Head of caudate nucleus (tissue), 42 donors: Measurements from ENCODE around the gene DNAAF1.

Experiments used
- DNase-seq, 42 donors: peaks; one replicate each; pipeline versions ENCODE4 v3.0.0 to v3.0.0-alpha.2; 2020 to 2021; ENCODE audit warnings: mixed read lengths in 7 of 42
- intact Hi-C: fragments of 100-400 bp; cut with DNase I; formaldehyde crosslinking; loops from one replicate; pipeline ENCODE4 v1.15.0; 2022

DNAAF1 gene

DNA sequence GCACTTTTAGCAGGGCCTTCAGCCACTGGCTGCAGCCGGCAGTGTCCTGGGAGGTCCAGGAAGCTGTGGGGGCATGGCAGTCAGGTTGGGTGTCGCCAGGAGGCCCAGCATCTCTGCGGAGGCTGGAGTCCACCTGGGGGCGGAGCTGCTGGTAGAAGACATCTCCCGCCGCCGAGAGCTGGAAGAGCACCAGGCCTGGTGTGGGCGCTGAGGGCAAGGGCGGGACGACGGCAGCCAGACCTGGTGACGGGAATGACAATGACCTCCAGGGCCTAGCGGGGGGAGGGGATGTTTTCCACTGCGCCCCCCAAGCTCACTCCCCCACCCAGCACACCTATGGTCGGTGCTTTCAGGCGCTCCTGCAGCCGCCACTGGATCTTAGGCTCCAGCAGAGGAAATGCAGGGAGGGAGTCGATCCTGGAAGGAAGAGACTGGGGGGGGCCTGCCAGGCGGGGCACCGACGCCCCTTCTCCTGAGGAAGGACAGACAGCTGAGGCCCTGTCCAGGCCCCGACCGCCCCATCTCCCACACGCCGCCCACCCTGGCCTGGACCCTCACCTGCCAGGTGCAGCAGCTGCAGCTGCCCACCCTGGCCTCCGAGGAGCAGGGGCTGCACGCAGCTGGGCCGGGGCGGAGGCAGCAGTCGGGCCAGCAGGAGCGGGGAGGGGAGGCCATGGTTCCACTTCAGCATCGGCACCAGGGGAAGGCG, 34.7 kb downstream of the DNAAF1 start:
- no peak for DNase-seq
- intact Hi-C loops: loop anchor here (5.0 kb wide), 1 partner anchor 303 kb away; no protein-coding TSS in a partner anchor

- peak in 38 of 42 donors; percentile 25 to 94 (median 68) for DNase-seq
- intact Hi-C loops: loop anchor here (5.0 kb wide), 1 partner anchor 302 kb away; no protein-coding TSS in a partner anchor
Measured at GRCh38 chr16:84180519-84181140, 35.5 kb downstream of the DNAAF1 start.

DNA sequence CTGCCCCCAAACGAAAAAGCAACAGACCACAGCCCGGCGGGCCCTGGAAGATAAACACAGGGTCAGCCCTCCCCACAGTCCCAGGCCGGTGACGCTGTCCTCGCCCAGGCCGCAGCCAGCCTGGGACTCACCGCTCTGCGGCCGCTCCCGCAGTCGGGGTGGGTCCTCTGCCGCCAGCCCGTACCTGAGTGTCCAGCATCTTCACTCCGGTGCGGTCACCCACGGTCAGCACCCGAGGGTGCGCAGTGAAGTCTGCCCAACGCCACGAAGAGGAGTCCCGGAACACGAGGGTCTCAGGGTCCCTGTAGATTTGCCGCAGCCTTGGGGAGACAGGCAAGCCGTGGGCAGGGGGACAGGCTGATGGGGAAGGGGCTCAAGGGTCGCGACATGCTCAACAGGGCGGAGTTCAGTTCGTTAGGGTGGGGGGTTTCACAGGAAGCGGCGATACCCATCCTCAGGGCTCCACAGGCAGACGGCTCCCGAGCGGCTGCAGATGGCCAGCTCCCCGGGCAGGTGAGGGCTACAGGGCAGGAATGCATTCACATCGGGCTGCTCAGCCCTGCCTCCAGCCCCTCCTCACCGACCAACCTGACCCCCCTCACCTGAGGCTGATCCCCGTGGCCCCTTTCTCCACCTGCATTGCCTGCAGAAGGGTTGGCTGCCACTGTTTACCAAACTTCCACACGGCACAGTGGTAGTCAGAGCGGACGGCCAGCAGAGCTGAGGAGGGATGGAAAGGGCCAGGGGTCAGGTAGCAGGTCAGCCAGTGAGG, 36.2 kb downstream of the DNAAF1 start:
- DNase-seq: no peak
- intact Hi-C loops: loop anchor here (5.0 kb wide), 1 partner anchor 301 kb away; no protein-coding TSS in a partner anchor

- DNase-seq: no peak
- intact Hi-C loops: loop anchor here (5.0 kb wide), 1 partner anchor 300 kb away; no protein-coding TSS in a partner anchor
Measured at GRCh38 chr16:84182104-84182503, 37.0 kb downstream of the DNAAF1 start.

GRCh38 chr16:84182680-84183571, 37.8 kb downstream of the DNAAF1 start:
- intact Hi-C loops: loop anchor here (5.0 kb wide), 1 partner anchor 299 kb away; no protein-coding TSS in a partner anchor
- DNase-seq: no peak

- intact Hi-C loops: loop anchor here (5.0 kb wide), 1 partner anchor 299 kb away; no protein-coding TSS in a partner anchor
- no peak for DNase-seq
Measured at GRCh38 chr16:84183572-84183875, 38.4 kb downstream of the DNAAF1 start.

- peak in 1 of 42 donors; percentile 39 for DNase-seq
- intact Hi-C loops: loop anchor here (5.0 kb wide), 1 partner anchor 298 kb away; no protein-coding TSS in a partner anchor
Measured at GRCh38 chr16:84183911-84184591, 38.9 kb downstream of the DNAAF1 start.

DNA sequence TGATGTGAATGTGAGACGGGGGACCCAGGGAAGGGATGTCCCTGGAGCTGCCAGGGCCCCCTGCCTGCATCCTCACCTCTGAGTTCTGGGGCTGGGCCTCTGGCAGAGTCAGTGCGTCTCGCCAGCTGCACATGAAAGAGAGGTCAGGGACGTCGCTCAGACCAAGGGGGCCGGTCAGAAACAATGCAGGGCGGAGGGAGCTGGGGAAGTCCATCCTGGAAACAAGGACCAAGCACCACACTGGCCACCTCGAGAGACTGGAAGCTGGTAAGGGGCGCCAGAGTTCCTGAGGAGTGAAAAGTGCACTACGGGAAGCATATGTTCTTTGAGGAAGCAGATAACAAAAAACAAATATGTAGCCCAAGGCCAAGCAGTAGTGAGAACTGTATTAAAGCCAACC, 39.7 kb downstream of the DNAAF1 start:
- DNase-seq: no peak
- intact Hi-C loops: loop anchor here (5.0 kb wide), 1 partner anchor 298 kb away; no protein-coding TSS in a partner anchor

DNA sequence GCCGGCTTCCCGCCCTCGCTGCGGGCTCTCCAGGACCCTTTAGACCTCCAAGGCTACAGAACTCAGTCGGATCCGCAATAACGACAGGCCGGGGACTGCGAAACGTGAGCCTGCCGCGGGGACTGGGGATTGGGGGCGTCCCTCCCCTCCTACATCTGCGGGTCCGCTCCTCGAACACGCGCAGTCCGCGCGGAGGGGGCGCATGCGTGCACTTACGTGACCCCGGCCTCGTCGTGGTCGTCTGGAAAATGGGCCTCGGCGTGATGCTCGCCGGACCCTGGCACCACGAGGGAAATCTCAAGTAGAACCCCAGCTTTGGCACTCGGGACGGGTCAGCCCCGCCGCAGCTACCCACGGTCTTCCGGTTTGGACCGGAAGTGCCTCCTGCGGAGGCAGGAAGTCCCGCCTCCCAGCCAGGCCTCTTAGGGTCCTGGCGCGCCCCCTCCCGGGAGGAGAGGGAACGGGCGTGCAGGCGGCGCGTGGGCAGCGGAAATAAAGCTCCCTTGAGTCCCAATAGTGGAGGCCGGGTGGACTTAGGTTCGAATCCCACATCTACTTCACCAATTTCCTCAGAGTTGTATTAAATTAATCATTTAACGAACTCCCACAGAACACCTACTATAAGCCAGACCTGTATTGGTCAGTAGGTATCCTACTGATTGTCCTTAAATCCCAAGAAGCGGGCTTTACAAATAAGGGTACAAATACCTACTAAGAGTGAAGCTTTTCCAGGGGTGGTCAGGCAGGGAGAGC, 41.8 kb downstream of the DNAAF1 start, which contains the start of gene TAF1C:
TSS of gene TAF1C (minus strand) at position 373 of the 753 bp plus-strand sequence. CDS start 2,069 bp downstream, outside the sequence.
- DNase-seq: peak; percentile 80 to 96 (median 90)
- intact Hi-C loops: no loop called here

- no peak for DNase-seq
- intact Hi-C loops: no loop called here
Measured at GRCh38 chr16:84190731-84191388, 45.8 kb downstream of the DNAAF1 start, which contains the start of gene ADAD2. Gene ADAD2 (plus strand): TSS chr16:84191157. CDS start chr16:84191231, 74 bp downstream.

DNA sequence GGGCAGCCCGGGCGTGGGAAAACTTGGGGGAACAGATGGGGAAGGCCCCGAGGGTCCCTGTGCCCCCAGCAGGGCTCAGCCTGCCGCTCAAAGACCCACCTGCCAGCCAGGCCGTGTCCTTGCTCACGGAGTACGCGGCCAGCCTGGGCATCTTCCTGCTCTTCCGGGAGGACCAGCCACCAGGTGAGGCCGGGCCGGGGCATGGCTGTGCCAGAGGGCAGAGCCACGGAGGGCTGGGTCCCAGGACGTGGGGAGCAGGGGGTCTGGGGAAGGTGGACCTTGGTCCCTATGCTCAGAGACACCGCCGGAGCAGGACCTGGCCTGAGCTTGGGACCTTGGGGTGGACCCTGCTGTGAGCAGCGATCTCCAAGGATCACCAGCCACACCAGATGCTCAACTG, 46.4 kb downstream of the DNAAF1 start:
- DNase-seq: no peak
- intact Hi-C loops: no loop called here

DNA sequence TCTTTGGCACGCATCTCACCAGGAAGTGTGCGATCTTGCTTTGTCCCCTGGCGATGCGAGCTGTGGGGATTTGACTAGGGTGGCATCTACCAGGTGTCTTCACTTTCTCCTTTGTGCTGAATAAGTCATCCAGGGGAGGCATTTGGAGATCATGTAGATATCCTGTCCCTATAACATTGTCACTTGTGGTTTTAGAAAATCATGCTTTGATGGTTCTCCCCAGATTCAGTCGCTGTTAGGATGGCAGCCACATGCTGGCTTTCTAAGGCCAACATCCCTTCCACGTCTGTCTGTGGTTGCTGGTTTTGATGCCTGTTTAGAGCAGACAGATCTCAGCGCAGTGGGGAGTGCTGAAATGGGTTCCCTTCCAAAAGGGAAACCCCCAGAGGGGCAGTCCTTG, 48.4 kb downstream of the DNAAF1 start:
- intact Hi-C loops: no loop called here
- DNase-seq: no peak

DNA sequence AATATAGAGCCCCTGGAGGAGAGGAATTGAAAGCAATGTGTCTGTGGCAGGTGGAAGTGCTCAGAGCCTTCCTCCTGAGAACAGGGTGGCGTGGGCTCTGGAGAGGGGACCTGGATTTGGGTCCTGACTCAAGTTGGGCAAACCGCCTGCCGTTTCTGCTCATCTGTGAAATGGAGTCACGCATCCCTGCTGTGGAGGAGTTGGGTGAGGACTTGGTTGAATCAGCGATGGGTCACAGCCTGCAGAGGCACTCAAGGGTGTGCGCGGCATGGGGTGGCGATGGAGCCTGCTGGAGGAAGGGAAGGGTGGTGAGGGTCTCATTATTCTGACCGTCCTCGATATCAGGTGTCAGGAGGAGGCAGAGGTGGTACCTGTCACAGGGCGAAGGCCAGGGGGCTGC, 48.9 kb downstream of the DNAAF1 start:
- DNase-seq: peak in 1 of 42 donors; percentile 43
- intact Hi-C loops: no loop called here

GRCh38 chr16:84194470-84195200, 49.5 kb downstream of the DNAAF1 start:
- intact Hi-C loops: no loop called here
- DNase-seq: peak in 2 of 42 donors; percentile 41 to 47

DNA sequence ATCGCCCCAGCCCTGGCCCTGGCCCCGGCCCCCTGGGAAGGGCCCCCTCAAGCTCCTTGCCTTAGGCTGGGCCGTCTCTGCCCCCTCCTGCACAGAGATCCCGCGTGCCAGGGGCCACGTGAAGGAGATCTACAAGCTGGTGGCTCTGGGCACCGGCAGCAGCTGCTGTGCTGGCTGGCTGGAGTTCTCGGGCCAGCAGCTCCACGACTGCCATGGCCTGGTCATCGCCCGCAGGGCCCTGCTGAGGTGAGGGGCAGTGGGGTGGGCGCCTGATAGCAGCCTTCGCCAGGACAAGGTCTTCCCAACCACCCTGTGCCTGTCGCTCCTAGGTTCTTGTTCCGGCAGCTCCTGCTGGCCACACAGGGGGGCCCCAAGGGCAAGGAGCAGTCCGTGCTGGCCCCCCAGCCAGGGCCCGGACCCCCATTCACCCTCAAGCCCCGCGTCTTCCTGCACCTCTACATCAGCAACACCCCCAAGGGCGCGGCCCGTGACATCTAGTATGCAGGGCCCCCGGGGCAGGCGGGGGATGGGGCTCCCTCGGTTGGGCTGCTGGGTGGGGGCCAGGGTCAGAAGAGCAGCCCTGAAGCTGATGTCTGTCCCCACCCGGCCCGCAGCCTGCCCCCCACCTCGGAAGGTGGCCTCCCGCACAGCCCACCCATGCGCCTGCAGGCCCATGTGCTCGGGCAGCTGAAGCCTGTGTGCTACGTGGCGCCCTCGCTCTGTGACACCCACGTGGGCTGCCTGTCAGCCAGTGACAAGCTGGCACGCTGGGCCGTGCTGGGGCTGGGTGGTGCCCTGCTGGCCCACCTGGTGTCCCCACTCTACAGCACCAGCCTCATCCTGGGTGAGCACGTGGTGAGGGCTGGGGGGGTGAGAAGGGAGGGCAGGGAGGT, 50.3 kb downstream of the DNAAF1 start:
- intact Hi-C loops: no loop called here

More for the DNA sequence above, 50.3 kb downstream of the DNAAF1 start:
- DNase-seq: no peak
